ENCODE data around the gene RANGRF. TPM values are rescaled to one million over a fixed set of nuclear protein-coding genes. Genes with fewer than 3 reads are reported as not detected.

RANGRF gene
- total and polyA plus RNA-seq, 2 donors, result 29.0 to 51.3 TPM

GRCh38 chr17:8315764-8316217, 27.3 kb downstream of the RANGRF start:
- peaks cover 0 to 73% of the 10 kb centered on the region in 2 donors for H3K27me3 ChIP-seq (ENCODE audit: control insufficient read depth in 2 of 2, insufficient read depth in 1 of 2, low read length in 1 of 2)
- DNase-seq (ENCODE audit: low read depth in 6 of 9, low spot score in 9 of 9), result no peak
- H3K9me3 ChIP-seq (ENCODE audit: control insufficient read depth in 2 of 2, insufficient read depth in 1 of 2, low read length in 1 of 2), result no peaks in the 10 kb centered on the region
- H3K27ac ChIP-seq (ENCODE audit: low read depth in 1 of 2, low read length in 1 of 2), result no peak overlapping the region
- WGBS, result 89% methylated on average over 26 of the region's 26 CpGs
- H3K4me1 ChIP-seq (ENCODE audit: control insufficient read depth in 2 of 2, insufficient read depth in 2 of 2, low read length in 2 of 2), result no peaks in the 10 kb centered on the region
- H3K4me3 ChIP-seq (ENCODE audit: low read length in 2 of 2), result no peak overlapping the region
- no peaks in the 10 kb centered on the region for H3K36me3 ChIP-seq (ENCODE audit: control insufficient read depth in 2 of 2, insufficient read depth in 2 of 2, low read length in 1 of 2)

- H3K4me3 ChIP-seq (ENCODE audit: low read length in 2 of 2), result no peak overlapping the region
- H3K27me3 ChIP-seq (ENCODE audit: control insufficient read depth in 2 of 2, insufficient read depth in 1 of 2, low read length in 1 of 2), result peaks cover 0 to 50% of the 10 kb centered on the region in 2 donors
- WGBS, result 94% methylated on average over 24 of the region's 24 CpGs
- no peaks in the 10 kb centered on the region for H3K9me3 ChIP-seq (ENCODE audit: control insufficient read depth in 2 of 2, insufficient read depth in 1 of 2, low read length in 1 of 2)
- no peak overlapping the region for H3K27ac ChIP-seq (ENCODE audit: low read depth in 1 of 2, low read length in 1 of 2)
- H3K4me1 ChIP-seq (ENCODE audit: control insufficient read depth in 2 of 2, insufficient read depth in 2 of 2, low read length in 2 of 2), result no peaks in the 10 kb centered on the region
- H3K36me3 ChIP-seq (ENCODE audit: control insufficient read depth in 2 of 2, insufficient read depth in 2 of 2, low read length in 1 of 2), result no peaks in the 10 kb centered on the region
- DNase-seq (ENCODE audit: low read depth in 6 of 9, low spot score in 9 of 9), result no peak
Measured at GRCh38 chr17:8318010-8318935, 29.8 kb downstream of the RANGRF start.

- Histone ChIP-seq H3K4me3 (ENCODE audit: low read length in 2 of 2) (no peak overlapping the region), H3K27me3 (ENCODE audit: control insufficient read depth in 2 of 2, insufficient read depth in 1 of 2, low read length in 1 of 2) (peaks cover 3 to 42% of the 10 kb centered on the region in 2 donors), H3K4me1 (ENCODE audit: control insufficient read depth in 2 of 2, insufficient read depth in 2 of 2, low read length in 2 of 2) (no peaks in the 10 kb centered on the region), H3K36me3 (ENCODE audit: control insufficient read depth in 2 of 2, insufficient read depth in 2 of 2, low read length in 1 of 2) (no peaks in the 10 kb centered on the region), H3K9me3 (ENCODE audit: control insufficient read depth in 2 of 2, insufficient read depth in 1 of 2, low read length in 1 of 2) (no peaks in the 10 kb centered on the region), H3K27ac (ENCODE audit: low read depth in 1 of 2, low read length in 1 of 2) (no peak overlapping the region)
- 97% methylated on average over 4 of the region's 4 CpGs for WGBS
- DNase-seq (ENCODE audit: low read depth in 6 of 9, low spot score in 9 of 9), result no peak
Measured at GRCh38 chr17:8320262-8320661, 31.8 kb downstream of the RANGRF start.

- no peak for DNase-seq (ENCODE audit: low read depth in 6 of 9, low spot score in 9 of 9)
- H3K36me3 ChIP-seq (ENCODE audit: control insufficient read depth in 2 of 2, insufficient read depth in 2 of 2, low read length in 1 of 2), result no peaks in the 10 kb centered on the region
- no peak overlapping the region for H3K27ac ChIP-seq (ENCODE audit: low read depth in 1 of 2, low read length in 1 of 2)
- H3K9me3 ChIP-seq (ENCODE audit: control insufficient read depth in 2 of 2, insufficient read depth in 1 of 2, low read length in 1 of 2), result no peaks in the 10 kb centered on the region
- WGBS, result 89% methylated on average over 6 of the region's 6 CpGs
- no peak overlapping the region for H3K4me3 ChIP-seq (ENCODE audit: low read length in 2 of 2)
- H3K4me1 ChIP-seq (ENCODE audit: control insufficient read depth in 2 of 2, insufficient read depth in 2 of 2, low read length in 2 of 2), result peaks cover 0 to under 1% of the 10 kb centered on the region in 2 donors
- peaks cover 8 to 42% of the 10 kb centered on the region in 2 donors for H3K27me3 ChIP-seq (ENCODE audit: control insufficient read depth in 2 of 2, insufficient read depth in 1 of 2, low read length in 1 of 2)
Measured at GRCh38 chr17:8320990-8321389, 32.5 kb downstream of the RANGRF start.

- Histone ChIP-seq H3K4me1 (ENCODE audit: control insufficient read depth in 2 of 2, insufficient read depth in 2 of 2, low read length in 2 of 2) (peaks cover 0 to 10% of the 10 kb centered on the region in 2 donors), H3K9me3 (ENCODE audit: control insufficient read depth in 2 of 2, insufficient read depth in 1 of 2, low read length in 1 of 2) (no peaks in the 10 kb centered on the region), H3K27ac (ENCODE audit: low read depth in 1 of 2, low read length in 1 of 2) (no peak overlapping the region), H3K36me3 (ENCODE audit: control insufficient read depth in 2 of 2, insufficient read depth in 2 of 2, low read length in 1 of 2) (no peaks in the 10 kb centered on the region), H3K27me3 (ENCODE audit: control insufficient read depth in 2 of 2, insufficient read depth in 1 of 2, low read length in 1 of 2) (peaks cover 11 to 44% of the 10 kb centered on the region in 2 donors), H3K4me3 (ENCODE audit: low read length in 2 of 2) (no peak overlapping the region)
- 96% methylated on average over 8 of the region's 8 CpGs for WGBS
- DNase-seq (ENCODE audit: low read depth in 6 of 9, low spot score in 9 of 9), result no peak
Measured at GRCh38 chr17:8322061-8322460, 33.6 kb downstream of the RANGRF start.

GRCh38 chr17:8324132-8324531, 35.7 kb downstream of the RANGRF start:
- Histone ChIP-seq H3K36me3 (ENCODE audit: control insufficient read depth in 2 of 2, insufficient read depth in 2 of 2, low read length in 1 of 2) (no peaks in the 10 kb centered on the region), H3K27ac (ENCODE audit: low read depth in 1 of 2, low read length in 1 of 2) (no peak overlapping the region), H3K4me1 (ENCODE audit: control insufficient read depth in 2 of 2, insufficient read depth in 2 of 2, low read length in 2 of 2) (peaks cover 0 to 13% of the 10 kb centered on the region in 2 donors), H3K9me3 (ENCODE audit: control insufficient read depth in 2 of 2, insufficient read depth in 1 of 2, low read length in 1 of 2) (no peaks in the 10 kb centered on the region), H3K27me3 (ENCODE audit: control insufficient read depth in 2 of 2, insufficient read depth in 1 of 2, low read length in 1 of 2) (peaks cover 14 to 52% of the 10 kb centered on the region in 2 donors), H3K4me3 (ENCODE audit: low read length in 2 of 2) (no peak overlapping the region)
- DNase-seq (ENCODE audit: low read depth in 6 of 9, low spot score in 9 of 9), result no peak
- 96% methylated on average over 5 of the region's 5 CpGs for WGBS

- peaks cover 14 to 52% of the 10 kb centered on the region in 2 donors for H3K27me3 ChIP-seq (ENCODE audit: control insufficient read depth in 2 of 2, insufficient read depth in 1 of 2, low read length in 1 of 2)
- H3K4me1 ChIP-seq (ENCODE audit: control insufficient read depth in 2 of 2, insufficient read depth in 2 of 2, low read length in 2 of 2), result peaks cover 0 to 13% of the 10 kb centered on the region in 2 donors
- no peak overlapping the region for H3K27ac ChIP-seq (ENCODE audit: low read depth in 1 of 2, low read length in 1 of 2)
- no peaks in the 10 kb centered on the region for H3K36me3 ChIP-seq (ENCODE audit: control insufficient read depth in 2 of 2, insufficient read depth in 2 of 2, low read length in 1 of 2)
- no peak for DNase-seq (ENCODE audit: low read depth in 6 of 9, low spot score in 9 of 9)
- no peaks in the 10 kb centered on the region for H3K9me3 ChIP-seq (ENCODE audit: control insufficient read depth in 2 of 2, insufficient read depth in 1 of 2, low read length in 1 of 2)
- no peak overlapping the region for H3K4me3 ChIP-seq (ENCODE audit: low read length in 2 of 2)
- 62% methylated on average over 5 of the region's 5 CpGs for WGBS
Measured at GRCh38 chr17:8324923-8325322, 36.5 kb downstream of the RANGRF start.

- H3K27me3 ChIP-seq (ENCODE audit: control insufficient read depth in 2 of 2, insufficient read depth in 1 of 2, low read length in 1 of 2), result peaks cover 14 to 52% of the 10 kb centered on the region in 2 donors
- H3K4me3 ChIP-seq (ENCODE audit: low read length in 2 of 2), result peak overlapping the region in 1 of 2 donors; percentile 32
- H3K4me1 ChIP-seq (ENCODE audit: control insufficient read depth in 2 of 2, insufficient read depth in 2 of 2, low read length in 2 of 2), result peaks cover 0 to 13% of the 10 kb centered on the region in 2 donors
- H3K27ac ChIP-seq (ENCODE audit: low read depth in 1 of 2, low read length in 1 of 2), result no peak overlapping the region
- H3K36me3 ChIP-seq (ENCODE audit: control insufficient read depth in 2 of 2, insufficient read depth in 2 of 2, low read length in 1 of 2), result no peaks in the 10 kb centered on the region
- peak in 3 of 9 donors; percentile 5 to 16 (median 8) for DNase-seq (ENCODE audit: low read depth in 6 of 9, low spot score in 9 of 9)
- H3K9me3 ChIP-seq (ENCODE audit: control insufficient read depth in 2 of 2, insufficient read depth in 1 of 2, low read length in 1 of 2), result no peaks in the 10 kb centered on the region
- 2% methylated on average over 48 of the region's 48 CpGs for WGBS
Measured at GRCh38 chr17:8326511-8327302, 38.2 kb downstream of the RANGRF start.

- Histone ChIP-seq H3K36me3 (ENCODE audit: control insufficient read depth in 2 of 2, insufficient read depth in 2 of 2, low read length in 1 of 2) (no peaks in the 10 kb centered on the region), H3K4me1 (ENCODE audit: control insufficient read depth in 2 of 2, insufficient read depth in 2 of 2, low read length in 2 of 2) (peaks cover 0 to 13% of the 10 kb centered on the region in 2 donors), H3K27ac (ENCODE audit: low read depth in 1 of 2, low read length in 1 of 2) (no peak overlapping the region), H3K27me3 (ENCODE audit: control insufficient read depth in 2 of 2, insufficient read depth in 1 of 2, low read length in 1 of 2) (peaks cover 14 to 50% of the 10 kb centered on the region in 2 donors), H3K4me3 (ENCODE audit: low read length in 2 of 2) (peak overlapping the region in 1 of 2 donors; percentile 32), H3K9me3 (ENCODE audit: control insufficient read depth in 2 of 2, insufficient read depth in 1 of 2, low read length in 1 of 2) (no peaks in the 10 kb centered on the region)
- 28% methylated on average over 25 of the region's 25 CpGs for WGBS
- no peak for DNase-seq (ENCODE audit: low read depth in 6 of 9, low spot score in 9 of 9)
Measured at GRCh38 chr17:8327303-8327649, 38.8 kb downstream of the RANGRF start.

Measured in thymus (tissue), 11 donors.